GM20000 (cell line): Measurements from ENCODE around the gene OPN1SW.

Source experiments
- DNase-seq: peaks from one replicate; pipeline ENCODE4 v3.0.0; 2012; ENCODE audit warnings: low spot score
- CTCF ChIP-seq: IDR thresholded peaks from 2 replicates; pipeline ENCODE4 v1.5.1; 2012; ENCODE audit warnings: mild to moderate bottlenecking, control low read depth; ENCODE audit errors: extremely low read depth, missing control alignments

The OPN1SW gene

GRCh38 chr7:128725531-128725930 lies 50.1 kb downstream of the OPN1SW start:
- no peak for DNase-seq
- TF ChIP-seq CTCF, result no peak

- DNase-seq, result no peak
- TF ChIP-seq CTCF, result no peak
Observed at GRCh38 chr7:128724743-128725142, 50.9 kb downstream of the OPN1SW start.
